NCI-H774 (cell line): ENCODE measurements around the gene MMP25.
"Not testable (repeated sequence)": the region's sequence is repeated elsewhere in the genome, so short reads cannot be mapped to it uniquely, and the experiment has no call there.

Source experiments
- DNase-seq: peaks from one replicate; lab custom pipeline; 2025; lab: John Stamatoyannopoulos, UW

The MMP25 gene

GRCh38 chr16:3029491-3030221 is 16.7 kb upstream of the MMP25 start:
- DNase-seq: no peak

- no peak for DNase-seq
Measured at GRCh38 chr16:3030222-3031212, 15.8 kb upstream of the MMP25 start.

- no peak for DNase-seq
Measured at GRCh38 chr16:3032624-3033023, 13.7 kb upstream of the MMP25 start.

- DNase-seq: no peak
Measured at GRCh38 chr16:3035289-3035971, 10.9 kb upstream of the MMP25 start.

- no peak for DNase-seq
Measured at GRCh38 chr16:3035972-3036725, 10.2 kb upstream of the MMP25 start.

GRCh38 chr16:3036726-3037315 is 9.5 kb upstream of the MMP25 start, which contains the start of gene BICDL2:
TSS of gene BICDL2 (minus strand) at chr16:3036944. CDS start at chr16:3035496, 1,448 bp downstream.
- DNase-seq: no peak

- DNase-seq: no peak
Measured at GRCh38 chr16:3038256-3038655, 8.1 kb upstream of the MMP25 start.

GRCh38 chr16:3038896-3039295 is 7.5 kb upstream of the MMP25 start:
- DNase-seq: no peak

GRCh38 chr16:3042376-3042775 is 4.0 kb upstream of the MMP25 start:
- DNase-seq: no peak

- no peak for DNase-seq
Measured at GRCh38 chr16:3044708-3045107, 1.7 kb upstream of the MMP25 start.

- DNase-seq: no peak
Measured at GRCh38 chr16:3046641-3047386, 453 bp downstream of the MMP25 start.

GRCh38 chr16:3047387-3047720 is 993 bp downstream of the MMP25 start:
- no peak for DNase-seq

GRCh38 chr16:3049921-3050481 is 3.6 kb downstream of the MMP25 start:
- DNase-seq: no peak

GRCh38 chr16:3050487-3050886 is 4.1 kb downstream of the MMP25 start:
- DNase-seq: no peak

- DNase-seq: no peak
Measured at GRCh38 chr16:3051009-3051408, 4.6 kb downstream of the MMP25 start.

GRCh38 chr16:3051494-3051893 is 5.1 kb downstream of the MMP25 start:
- no peak for DNase-seq

GRCh38 chr16:3052571-3053329 is 6.4 kb downstream of the MMP25 start:
- not testable (repeated sequence) for DNase-seq

GRCh38 chr16:3053330-3053710 is 7.0 kb downstream of the MMP25 start:
- not testable (repeated sequence) for DNase-seq

GRCh38 chr16:3054965-3055733 is 8.8 kb downstream of the MMP25 start:
- no peak for DNase-seq
